ENCODE measurements around the gene CAPN5. TPM values are rescaled to one million over a fixed set of nuclear protein-coding genes. Genes with fewer than 3 reads are reported as not detected.

Gene CAPN5
- total RNA-seq, 1 donor from 2014 or later: 197 TPM

- DNase-seq (ENCODE audit: low spot score): no peak
Observed at GRCh38 chr11:77171885-77172665, 105.3 kb downstream of the CAPN5 start.

- no peak for DNase-seq (ENCODE audit: low spot score)
Observed at GRCh38 chr11:77172666-77172982, 105.9 kb downstream of the CAPN5 start.

DNA sequence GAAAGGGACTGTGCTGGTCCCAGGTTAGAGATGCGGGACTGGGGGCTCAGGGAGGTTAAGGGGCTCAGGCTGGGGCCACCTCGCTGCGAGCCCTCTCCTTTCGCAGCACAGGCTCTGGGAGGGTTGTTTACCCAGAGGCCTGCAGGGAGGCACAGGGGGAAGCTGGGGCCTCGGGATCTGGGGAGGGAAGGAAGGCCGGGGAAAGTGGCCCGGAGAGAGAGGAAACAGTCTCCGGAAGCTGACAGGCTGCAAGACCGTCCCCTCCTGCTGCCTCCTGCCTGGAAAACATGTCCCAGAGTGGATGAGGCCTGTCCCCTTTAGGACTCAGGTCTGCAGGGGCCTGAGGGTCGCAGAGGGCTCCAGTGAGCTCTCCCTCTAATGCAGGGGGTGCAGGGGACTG, 106.7 kb downstream of the CAPN5 start:
- DNase-seq (ENCODE audit: low spot score): no peak

DNA sequence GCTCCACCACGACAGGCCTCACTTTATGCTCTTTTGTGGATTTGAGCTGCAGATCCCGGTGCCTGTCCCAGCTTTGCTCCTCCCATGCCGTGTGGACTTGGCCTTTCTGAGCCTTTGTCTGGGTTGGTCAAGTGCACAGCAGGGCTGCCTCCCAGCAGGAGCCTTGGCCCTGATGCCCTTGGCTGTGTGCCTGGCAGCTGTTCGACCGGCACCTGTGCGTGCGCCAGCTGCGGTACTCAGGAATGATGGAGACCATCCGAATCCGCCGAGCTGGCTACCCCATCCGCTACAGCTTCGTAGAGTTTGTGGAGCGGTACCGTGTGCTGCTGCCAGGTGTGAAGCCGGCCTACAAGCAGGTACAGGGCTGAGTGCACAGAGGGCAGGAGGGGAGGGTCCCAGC, 107.8 kb downstream of the CAPN5 start:
- no peak for DNase-seq (ENCODE audit: low spot score)

- no peak for DNase-seq (ENCODE audit: low spot score)
Observed at GRCh38 chr11:77175021-77175842, 108.5 kb downstream of the CAPN5 start.

Other genes starting within 250 kb of the CAPN5 start
- gene ACER3, start 206.1 kb upstream of the CAPN5 start, total RNA-seq: 23.5 TPM
- not detected for gene B3GNT6, start 32.6 kb upstream of the CAPN5 start, total RNA-seq
- 10.4 TPM for gene OMP, start 35.9 kb downstream of the CAPN5 start, total RNA-seq
- 21.0 TPM for gene MYO7A, start 61.3 kb downstream of the CAPN5 start, total RNA-seq
- gene GDPD4, start 234.7 kb downstream of the CAPN5 start, total RNA-seq: not detected